ENCODE results near the gene RNF220. TPM values are rescaled to one million over a fixed set of nuclear protein-coding genes. Genes with fewer than 3 reads are reported as not detected.

Gene RNF220
- total RNA-seq, 4 donors from 2014 or later, result 45.8 to 169 (median 89.4) TPM

- WGBS, 2 donors (ENCODE audit: low coverage in 1 of 2), result 95% methylated on average over 14 of the region's 14 CpGs; no CpG with 5 or more reads in 1 of the 2 donors
- H3K27ac ChIP-seq, result peak overlapping the region; percentile 11 to 74 (median 62)
- peaks cover 0 to 11% (median 5%) of the 10 kb centered on the region in 4 donors for H3K36me3 ChIP-seq
- no peaks in the 10 kb centered on the region for H3K27me3 ChIP-seq
- intact Hi-C loops (cut with DNase I; ENCODE audit: low total_unique reads) (loop anchor here (5.0 kb wide), 1 partner anchor 596 kb away; no protein-coding TSS in a partner anchor), in situ Hi-C loops (cut with MboI; ENCODE audit: low pct_ligation_motif_present in 1 of 4, low pct_unique_long_range_greater_than_20kb in 1 of 4, low sequenced_read_pairs in 3 of 4) (no loop called here)
- peaks cover 16 to 38% (median 30%) of the 10 kb centered on the region in 4 donors for H3K4me1 ChIP-seq
- DNase-seq, result no peak
- H3K4me3 ChIP-seq, result no peak overlapping the region
- no peaks in the 10 kb centered on the region for H3K9me3 ChIP-seq
- TF ChIP-seq CTCF (IDR thresholded peaks at IDR 0.05) (no peak), POLR2A (IDR thresholded peaks at IDR 0.05) (no peak), POLR2AphosphoS5 (IDR thresholded peaks at IDR 0.05) (no peak), EP300 (IDR thresholded peaks at IDR 0.05; ENCODE audit: low read depth) (no peak)
Measured at GRCh38 chr1:44636083-44636687, 231.1 kb downstream of the RNF220 start.

DNA sequence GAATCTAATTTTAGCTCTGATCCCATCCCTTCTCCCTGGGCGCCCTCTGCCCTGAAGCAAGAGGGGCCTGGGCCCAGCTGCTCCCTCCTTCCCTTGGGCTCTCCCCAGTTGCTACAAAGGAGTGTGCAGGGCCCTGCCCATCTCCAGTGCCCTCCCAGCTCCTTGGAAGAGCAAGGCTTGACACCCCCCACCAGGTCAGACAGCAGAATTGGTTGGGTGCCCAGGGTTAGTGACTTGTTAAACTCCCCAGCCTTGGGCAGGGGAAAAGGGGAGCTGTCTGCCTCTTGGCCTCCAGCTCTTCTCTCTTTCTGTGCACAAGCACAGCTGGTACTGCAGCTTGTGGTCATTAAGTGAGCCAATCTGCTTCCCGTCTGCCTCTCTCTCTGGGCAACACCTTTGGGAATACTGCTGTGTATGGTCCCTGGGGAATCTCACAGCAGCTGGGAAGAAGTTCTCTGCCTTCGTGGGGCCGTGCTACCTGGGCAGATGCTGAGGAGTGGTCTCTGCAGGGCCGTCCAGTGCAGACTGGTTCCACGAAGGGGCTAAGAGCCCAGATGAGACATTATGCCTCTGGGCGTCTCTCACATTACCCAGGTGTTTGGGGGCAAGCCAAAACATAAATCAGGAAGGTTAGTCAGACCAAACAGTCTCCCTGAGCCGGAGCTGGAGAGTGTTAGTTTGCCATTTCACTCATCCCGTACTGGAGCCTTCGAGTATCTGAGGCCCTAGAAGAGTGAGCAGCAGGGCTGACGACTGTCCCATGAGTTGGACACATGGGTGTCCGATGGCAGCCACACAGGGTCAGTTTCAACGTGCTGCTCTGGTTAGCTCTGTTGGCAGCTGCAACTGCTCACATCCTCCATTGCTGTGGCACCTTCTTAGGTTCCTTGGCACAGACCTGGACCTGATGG is 231.9 kb downstream of the RNF220 start:
- WGBS, 2 donors (ENCODE audit: low coverage in 1 of 2), result 78% methylated on average over 13 of the region's 13 CpGs; no CpG with 5 or more reads in 1 of the 2 donors
- in situ Hi-C loops (cut with MboI; ENCODE audit: low pct_ligation_motif_present in 1 of 4, low pct_unique_long_range_greater_than_20kb in 1 of 4, low sequenced_read_pairs in 3 of 4) (no loop called here), intact Hi-C loops (cut with DNase I; ENCODE audit: low total_unique reads) (loop anchor here (5.0 kb wide), 1 partner anchor 595 kb away; no protein-coding TSS in a partner anchor)
- peak in 2 of 3 donors; percentile 33 to 49 for TF ChIP-seq POLR2AphosphoS5 (IDR thresholded peaks at IDR 0.05)
- no peak for TF ChIP-seq EP300 (IDR thresholded peaks at IDR 0.05; ENCODE audit: low read depth)
- no peaks in the 10 kb centered on the region for H3K27me3 ChIP-seq
- H3K36me3 ChIP-seq, result peaks cover 0 to 11% (median 5%) of the 10 kb centered on the region in 4 donors
- no peaks in the 10 kb centered on the region for H3K9me3 ChIP-seq
- H3K27ac ChIP-seq, result peak overlapping the region; percentile 11 to 74 (median 62)
- H3K4me3 ChIP-seq, result no peak overlapping the region
- DNase-seq, result no peak
- peaks cover 16 to 39% (median 29%) of the 10 kb centered on the region in 4 donors for H3K4me1 ChIP-seq

- 59 to 84% methylated on average over 5 to 27 of the region's 27 CpGs for WGBS, 2 donors (ENCODE audit: low coverage in 1 of 2)
- no peak for DNase-seq
- H3K9me3 ChIP-seq, result no peaks in the 10 kb centered on the region
- intact Hi-C loops (cut with DNase I; ENCODE audit: low total_unique reads), result loop anchor here (5.0 kb wide), 1 partner anchor 594 kb away; no protein-coding TSS in a partner anchor
- no peak overlapping the region for H3K4me3 ChIP-seq
- H3K27ac ChIP-seq, result peak overlapping the region; percentile 23 to 74 (median 62)
- H3K4me1 ChIP-seq, result peaks cover 12 to 35% (median 25%) of the 10 kb centered on the region in 4 donors
- in situ Hi-C loops (cut with MboI; ENCODE audit: low pct_ligation_motif_present in 1 of 4, low pct_unique_long_range_greater_than_20kb in 1 of 4, low sequenced_read_pairs in 3 of 4), result no loop called here
- TF ChIP-seq POLR2A (IDR thresholded peaks at IDR 0.05) (no peak), CTCF (IDR thresholded peaks at IDR 0.05) (no peak), EP300 (IDR thresholded peaks at IDR 0.05; ENCODE audit: low read depth) (no peak), POLR2AphosphoS5 (IDR thresholded peaks at IDR 0.05) (no peak)
- H3K27me3 ChIP-seq, result no peaks in the 10 kb centered on the region
- peaks cover 0 to 11% (median 5%) of the 10 kb centered on the region in 4 donors for H3K36me3 ChIP-seq
Measured at GRCh38 chr1:44637702-44638411, 232.8 kb downstream of the RNF220 start.

GRCh38 chr1:44640200-44640853 is 235.3 kb downstream of the RNF220 start:
- in situ Hi-C loops (cut with MboI; ENCODE audit: low pct_ligation_motif_present in 1 of 4, low pct_unique_long_range_greater_than_20kb in 1 of 4, low sequenced_read_pairs in 3 of 4) (no loop called here), intact Hi-C loops (cut with DNase I; ENCODE audit: low total_unique reads) (no loop called here)
- Histone ChIP-seq H3K4me1 (peaks cover 0 to 49% (median 19%) of the 10 kb centered on the region in 4 donors), H3K9me3 (no peaks in the 10 kb centered on the region), H3K27ac (no peak overlapping the region), H3K27me3 (no peaks in the 10 kb centered on the region), H3K4me3 (no peak overlapping the region), H3K36me3 (peaks cover 0 to 11% (median 5%) of the 10 kb centered on the region in 4 donors)
- no peak for DNase-seq
- TF ChIP-seq POLR2AphosphoS5 (IDR thresholded peaks at IDR 0.05) (no peak), CTCF (IDR thresholded peaks at IDR 0.05) (no peak), POLR2A (IDR thresholded peaks at IDR 0.05) (no peak), EP300 (IDR thresholded peaks at IDR 0.05; ENCODE audit: low read depth) (no peak)
- 88% methylated on average over 24 of the region's 24 CpGs; no CpG with 5 or more reads in 1 of the 2 donors for WGBS, 2 donors (ENCODE audit: low coverage in 1 of 2)
